HUES64 (cell line): Measurements from ENCODE around the gene DGUOK.

ENCODE experiments used
- H3K27ac ChIP-seq: 2 replicates; pipeline ENCODE4 v1.7.0; 2013; ENCODE audit warnings: low read depth, low read length, inconsistent platforms
- H3K27me3 ChIP-seq: 2 replicates; pipeline ENCODE4 v1.6.1; 2013; ENCODE audit warnings: mild to moderate bottlenecking, low read length; ENCODE audit not compliant: insufficient read depth
- H3K36me3 ChIP-seq: 2 replicates; pipeline ENCODE4 v1.6.1; 2013; ENCODE audit warnings: mild to moderate bottlenecking, low read length; ENCODE audit not compliant: insufficient read depth
- H3K4me1 ChIP-seq: 2 replicates; pipeline ENCODE4 v1.6.1; 2013; ENCODE audit warnings: mild to moderate bottlenecking, low read length, moderate library complexity; ENCODE audit not compliant: insufficient read depth
- H3K4me3 ChIP-seq: 2 replicates; pipeline ENCODE4 v1.5.1; 2013; ENCODE audit warnings: mild to moderate bottlenecking, low read length, moderate library complexity
- H3K9ac ChIP-seq: 2 replicates; pipeline ENCODE4 v1.6.1; 2013; ENCODE audit warnings: mild to moderate bottlenecking, low read depth, low read length
- H3K9me3 ChIP-seq: 2 replicates; pipeline ENCODE4 v1.6.1; 2013; ENCODE audit warnings: low read depth, low read length; ENCODE audit not compliant: insufficient read depth
- WGBS: fragments of 150-250, 120-280 bp; methylation state at CpG from one replicate; pipeline ENCODE4 v1.1.7; 2013; ENCODE audit warnings: missing lambda C conversion rate; 5-methylcytosine and 5-hydroxymethylcytosine counted together

Gene DGUOK

GRCh38 chr2:73914667-73915066 lies 12.0 kb upstream of the DGUOK start:
- no peak overlapping the region for H3K27ac ChIP-seq
- H3K36me3 ChIP-seq, result no peaks in the 10 kb centered on the region
- 96% methylated on average over 3 of the region's 4 CpGs for WGBS
- no peak overlapping the region for H3K9ac ChIP-seq
- H3K4me1 ChIP-seq, result no peaks in the 10 kb centered on the region
- no peak overlapping the region for H3K4me3 ChIP-seq
- no peaks in the 10 kb centered on the region for H3K9me3 ChIP-seq
- H3K27me3 ChIP-seq, result 0 out of 2 replicates have a peak, but pooled peaks cover 3% of the 10 kb centered on the region

GRCh38 chr2:73915437-73915993 lies 11.2 kb upstream of the DGUOK start:
- Histone ChIP-seq H3K36me3 (no peaks in the 10 kb centered on the region), H3K27ac (no peak overlapping the region), H3K4me1 (no peaks in the 10 kb centered on the region), H3K27me3 (0 out of 2 replicates have a peak, but pooled peaks cover 3% of the 10 kb centered on the region), H3K9me3 (no peaks in the 10 kb centered on the region), H3K9ac (no peak overlapping the region), H3K4me3 (no peak overlapping the region)
- WGBS, result 93% methylated on average over 5 of the region's 5 CpGs

GRCh38 chr2:73916666-73917065 lies 10.0 kb upstream of the DGUOK start:
- no peak overlapping the region for H3K9ac ChIP-seq
- no peak overlapping the region for H3K4me3 ChIP-seq
- peaks cover 3% of the 10 kb centered on the region; the same call in 1 of the 2 replicates for H3K4me1 ChIP-seq
- H3K36me3 ChIP-seq, result no peaks in the 10 kb centered on the region
- 0 out of 2 replicates have a peak, but pooled peaks cover 3% of the 10 kb centered on the region for H3K27me3 ChIP-seq
- no peak overlapping the region for H3K27ac ChIP-seq
- no peaks in the 10 kb centered on the region for H3K9me3 ChIP-seq
- 69% methylated on average over 2 of the region's 2 CpGs for WGBS

GRCh38 chr2:73917296-73917695 lies 9.4 kb upstream of the DGUOK start:
- Histone ChIP-seq H3K4me1 (peaks cover 3% of the 10 kb centered on the region; the same call in 1 of the 2 replicates), H3K27ac (no peak overlapping the region), H3K27me3 (0 out of 2 replicates have a peak, but pooled peaks cover 3% of the 10 kb centered on the region), H3K36me3 (no peaks in the 10 kb centered on the region), H3K9me3 (no peaks in the 10 kb centered on the region), H3K4me3 (no peak overlapping the region), H3K9ac (no peak overlapping the region)
- WGBS, result 71% methylated on average over 2 of the region's 2 CpGs

GRCh38 chr2:73917696-73918207 lies 8.9 kb upstream of the DGUOK start:
- Histone ChIP-seq H3K4me3 (no peak overlapping the region), H3K27ac (no peak overlapping the region), H3K36me3 (no peaks in the 10 kb centered on the region), H3K27me3 (0 out of 2 replicates have a peak, but pooled peaks cover 3% of the 10 kb centered on the region), H3K4me1 (peaks cover 3% of the 10 kb centered on the region; the same call in 1 of the 2 replicates), H3K9me3 (no peaks in the 10 kb centered on the region), H3K9ac (no peak overlapping the region)
- WGBS, result 89% methylated on average over 3 of the region's 4 CpGs

GRCh38 chr2:73918856-73919255 lies 7.8 kb upstream of the DGUOK start:
- Histone ChIP-seq H3K27ac (no peak overlapping the region), H3K9ac (no peak overlapping the region), H3K36me3 (no peaks in the 10 kb centered on the region), H3K4me3 (no peak overlapping the region), H3K27me3 (0 out of 2 replicates have a peak, but pooled peaks cover 3% of the 10 kb centered on the region), H3K9me3 (no peaks in the 10 kb centered on the region), H3K4me1 (peaks cover 3% of the 10 kb centered on the region; the same call in 1 of the 2 replicates)
- 97% methylated on average over 3 of the region's 3 CpGs for WGBS

- H3K4me3 ChIP-seq, result no peak overlapping the region
- no peaks in the 10 kb centered on the region for H3K9me3 ChIP-seq
- H3K27me3 ChIP-seq, result 0 out of 2 replicates have a peak, but pooled peaks cover 3% of the 10 kb centered on the region
- WGBS, result 95% methylated on average over 7 of the region's 7 CpGs
- H3K27ac ChIP-seq, result no peak overlapping the region
- H3K9ac ChIP-seq, result no peak overlapping the region
- peaks cover 3% of the 10 kb centered on the region; the same call in 1 of the 2 replicates for H3K4me1 ChIP-seq
- no peaks in the 10 kb centered on the region for H3K36me3 ChIP-seq
These were observed 7.0 kb upstream of the DGUOK start for GRCh38 chr2:73919596-73920228.

- Histone ChIP-seq H3K9ac (no peak overlapping the region), H3K4me3 (no peak overlapping the region), H3K4me1 (peaks cover 3% of the 10 kb centered on the region), H3K27ac (no peak overlapping the region), H3K9me3 (no peaks in the 10 kb centered on the region), H3K36me3 (no peaks in the 10 kb centered on the region), H3K27me3 (0 out of 2 replicates have a peak, but pooled peaks cover 3% of the 10 kb centered on the region)
- 59% methylated on average over 12 of the region's 12 CpGs for WGBS
These were observed 5.8 kb upstream of the DGUOK start for GRCh38 chr2:73920577-73921545.

- H3K9me3 ChIP-seq, result no peaks in the 10 kb centered on the region
- H3K4me3 ChIP-seq, result no peak overlapping the region
- H3K36me3 ChIP-seq, result no peaks in the 10 kb centered on the region
- WGBS, result 88% methylated on average over 9 of the region's 9 CpGs
- H3K27me3 ChIP-seq, result 0 out of 2 replicates have a peak, but pooled peaks cover 3% of the 10 kb centered on the region
- H3K4me1 ChIP-seq, result peaks cover 8% of the 10 kb centered on the region
- H3K27ac ChIP-seq, result no peak overlapping the region
- H3K9ac ChIP-seq, result no peak overlapping the region
These were observed 5.1 kb upstream of the DGUOK start for GRCh38 chr2:73921581-73921980.

- no peak overlapping the region for H3K27ac ChIP-seq
- H3K4me1 ChIP-seq, result peaks cover 12% of the 10 kb centered on the region
- H3K4me3 ChIP-seq, result no peak overlapping the region
- WGBS, result 81% methylated on average over 5 of the region's 5 CpGs
- no peaks in the 10 kb centered on the region for H3K36me3 ChIP-seq
- 0 out of 2 replicates have a peak, but pooled peaks cover under 1% of the 10 kb centered on the region for H3K27me3 ChIP-seq
- no peak overlapping the region for H3K9ac ChIP-seq
- no peaks in the 10 kb centered on the region for H3K9me3 ChIP-seq
These were observed 4.0 kb upstream of the DGUOK start for GRCh38 chr2:73922681-73923080.
